OCI-LY1 (cell line): ENCODE data around the gene SPHK2.

ENCODE experiments used
- EZH2 ChIP-seq: fragments of 200-600 bp; sonication (generic), shearing (Covaris generic); IDR thresholded peaks from 2 replicates; pipeline ENCODE4 v1.8.0; 2017; ENCODE audit warnings: borderline replicate concordance, mixed run types, mild to moderate bottlenecking, antibody characterized with exemption, low read length, moderate library complexity, mixed read lengths
- TF ChIP-seq, protein P1 (sequence below): fragments of 200-600 bp; sonication (generic), shearing (Covaris generic); IDR thresholded peaks from 2 replicates; pipeline ENCODE4 v1.5.1; 2017; ENCODE audit warnings: mild to moderate bottlenecking, antibody characterized with exemption, low read length, moderate library complexity, mixed read lengths

GRCh38 chr19:48616491-48617056, 2.7 kb upstream of the SPHK2 start:
- TF ChIP-seq, protein P1, sequence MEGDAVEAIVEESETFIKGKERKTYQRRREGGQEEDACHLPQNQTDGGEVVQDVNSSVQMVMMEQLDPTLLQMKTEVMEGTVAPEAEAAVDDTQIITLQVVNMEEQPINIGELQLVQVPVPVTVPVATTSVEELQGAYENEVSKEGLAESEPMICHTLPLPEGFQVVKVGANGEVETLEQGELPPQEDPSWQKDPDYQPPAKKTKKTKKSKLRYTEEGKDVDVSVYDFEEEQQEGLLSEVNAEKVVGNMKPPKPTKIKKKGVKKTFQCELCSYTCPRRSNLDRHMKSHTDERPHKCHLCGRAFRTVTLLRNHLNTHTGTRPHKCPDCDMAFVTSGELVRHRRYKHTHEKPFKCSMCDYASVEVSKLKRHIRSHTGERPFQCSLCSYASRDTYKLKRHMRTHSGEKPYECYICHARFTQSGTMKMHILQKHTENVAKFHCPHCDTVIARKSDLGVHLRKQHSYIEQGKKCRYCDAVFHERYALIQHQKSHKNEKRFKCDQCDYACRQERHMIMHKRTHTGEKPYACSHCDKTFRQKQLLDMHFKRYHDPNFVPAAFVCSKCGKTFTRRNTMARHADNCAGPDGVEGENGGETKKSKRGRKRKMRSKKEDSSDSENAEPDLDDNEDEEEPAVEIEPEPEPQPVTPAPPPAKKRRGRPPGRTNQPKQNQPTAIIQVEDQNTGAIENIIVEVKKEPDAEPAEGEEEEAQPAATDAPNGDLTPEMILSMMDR, result no peak
- no peak for TF ChIP-seq EZH2
